COR-L47 (cell line): ENCODE results near the gene TFAP2A.
A peak's percentile ranks its signal among the peaks of the same experiment; 100 is the strongest.

Experiments
- DNase-seq: peaks from one replicate; lab custom pipeline; 2025; lab: John Stamatoyannopoulos, UW

Gene TFAP2A

DNA sequence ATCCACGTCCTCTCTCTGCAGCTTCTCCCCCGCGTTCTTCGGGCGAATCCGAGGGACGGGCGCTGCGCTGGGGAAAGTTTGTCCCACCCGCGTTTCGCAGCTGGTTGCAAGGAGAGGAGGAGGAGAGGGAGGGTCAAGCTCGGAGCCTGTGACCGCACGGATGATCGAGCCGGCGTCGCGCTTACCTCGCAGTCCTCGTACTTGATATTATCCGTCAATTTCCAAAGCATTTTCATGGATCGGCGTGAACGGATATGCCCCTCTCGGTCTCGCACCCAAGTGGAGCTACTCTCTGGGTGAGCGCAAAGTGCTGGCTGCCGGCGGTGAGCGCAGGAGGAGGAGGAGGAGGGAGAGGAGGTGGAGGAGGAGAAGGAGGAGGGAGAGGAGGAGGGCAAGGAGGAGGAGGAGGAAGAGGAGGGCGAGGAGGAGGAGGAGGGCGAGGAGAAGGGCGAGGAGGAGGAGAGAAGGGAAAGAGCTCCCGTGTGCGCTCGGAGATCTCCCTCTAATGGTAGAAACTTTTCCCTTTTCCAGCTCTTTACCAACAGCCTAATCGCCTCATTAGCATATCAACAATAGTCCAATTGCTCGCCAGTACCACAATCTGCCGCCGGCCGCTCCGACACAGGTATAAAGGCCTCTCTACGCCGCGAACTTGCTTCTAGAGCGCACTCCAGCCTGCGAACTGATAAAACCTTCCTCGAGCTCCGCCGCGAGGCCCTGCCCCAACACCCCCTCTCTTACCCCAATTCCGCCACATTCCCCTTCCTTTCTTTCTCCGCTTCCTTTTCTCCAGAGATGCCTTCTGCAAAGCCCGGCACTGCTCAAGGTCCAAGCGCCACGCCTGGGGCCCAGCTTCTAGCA lies at the start of gene TFAP2A:
Gene TFAP2A, minus strand, starts transcription at position 319 of the 861 bp plus-strand sequence. Its CDS starts 83 bp downstream, at position 236.
- peak; percentile 74 for DNase-seq

DNA sequence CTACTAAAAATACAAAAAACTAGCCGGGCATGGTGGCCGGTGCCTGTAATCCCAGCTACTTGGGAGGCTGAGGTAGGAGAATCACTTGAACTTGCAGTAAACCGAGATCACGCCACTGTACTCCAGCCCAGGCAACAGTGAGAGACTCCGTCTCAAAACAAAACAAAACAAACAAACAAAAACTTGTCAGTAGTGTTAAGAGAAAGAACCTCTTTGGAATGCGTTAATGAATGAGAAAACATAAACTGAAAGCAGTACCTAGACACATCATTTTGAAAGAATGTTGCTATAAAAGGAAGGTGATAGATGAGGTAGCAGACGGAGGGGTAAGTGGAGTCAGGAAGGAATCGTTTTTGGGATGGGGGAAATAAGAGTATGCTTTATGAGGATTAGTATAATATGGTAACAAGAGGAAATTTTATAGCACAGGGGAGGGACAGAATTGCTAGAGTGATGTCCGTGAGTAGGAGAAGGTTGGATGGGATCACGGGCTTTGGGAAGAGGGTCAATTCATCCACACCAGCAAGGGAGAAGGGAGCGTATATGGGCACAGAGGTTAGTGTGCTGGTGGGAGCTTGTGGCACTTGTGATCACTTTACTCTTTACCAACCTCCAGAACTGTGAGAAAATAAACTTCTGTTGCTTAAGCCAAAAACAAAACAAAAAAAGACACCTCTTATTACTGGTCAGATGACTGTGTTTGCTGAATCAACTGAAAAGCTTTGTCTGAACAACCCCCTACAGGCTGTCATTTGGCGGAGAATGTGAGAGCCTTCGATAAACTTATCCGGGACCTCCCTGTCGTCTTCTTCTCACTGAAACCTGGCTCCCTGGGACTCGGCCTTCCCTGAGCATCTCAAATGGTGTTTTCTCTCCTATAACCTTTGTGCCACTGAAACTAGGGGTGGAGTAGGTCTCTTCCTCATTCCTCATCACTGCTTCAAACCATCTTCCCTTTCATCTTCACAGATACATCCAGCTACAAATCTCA lies 48.9 kb upstream of the TFAP2A start:
- DNase-seq: no peak

DNA sequence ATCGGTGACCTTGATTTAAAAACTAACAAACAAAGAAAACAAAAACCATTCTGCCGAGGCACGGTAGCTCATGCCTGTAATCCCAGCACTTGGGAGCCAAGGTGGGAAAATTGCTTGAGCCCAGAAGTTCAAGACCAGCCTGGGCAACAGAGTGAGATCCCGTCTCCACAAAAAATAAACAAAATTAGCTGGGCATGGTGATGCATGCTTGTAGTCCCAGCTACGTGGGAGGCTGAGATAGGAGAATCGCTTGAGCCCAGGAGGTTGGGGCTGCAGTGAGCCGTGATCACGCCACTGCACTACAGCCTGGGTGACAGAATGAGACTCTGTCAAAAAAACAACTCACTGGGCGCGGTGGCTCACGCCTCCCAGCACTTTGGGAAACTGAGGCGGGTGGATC lies 48.2 kb upstream of the TFAP2A start:
- DNase-seq: no peak

DNA sequence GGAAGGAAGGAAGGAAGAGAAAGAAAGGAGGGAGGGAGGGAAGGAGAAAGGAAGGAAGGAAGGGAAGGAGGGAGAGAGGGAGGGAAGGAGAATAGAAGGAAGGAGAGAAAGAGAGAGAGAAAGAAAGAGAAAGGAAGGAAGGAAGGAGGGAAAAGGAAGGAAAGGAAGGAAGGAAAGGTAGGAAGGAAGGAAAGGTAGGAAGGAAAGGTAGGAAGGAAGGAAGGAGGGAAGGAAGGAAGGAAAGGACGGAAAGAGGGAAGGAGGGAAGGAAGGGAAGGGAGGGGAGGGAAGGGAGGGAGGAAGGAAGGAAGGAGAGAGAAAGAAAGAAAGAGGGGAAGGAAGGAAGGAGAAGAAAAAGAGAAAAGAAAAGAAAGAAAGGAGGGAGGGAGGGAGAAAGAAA lies 47.0 kb upstream of the TFAP2A start:
- DNase-seq: no peak

DNA sequence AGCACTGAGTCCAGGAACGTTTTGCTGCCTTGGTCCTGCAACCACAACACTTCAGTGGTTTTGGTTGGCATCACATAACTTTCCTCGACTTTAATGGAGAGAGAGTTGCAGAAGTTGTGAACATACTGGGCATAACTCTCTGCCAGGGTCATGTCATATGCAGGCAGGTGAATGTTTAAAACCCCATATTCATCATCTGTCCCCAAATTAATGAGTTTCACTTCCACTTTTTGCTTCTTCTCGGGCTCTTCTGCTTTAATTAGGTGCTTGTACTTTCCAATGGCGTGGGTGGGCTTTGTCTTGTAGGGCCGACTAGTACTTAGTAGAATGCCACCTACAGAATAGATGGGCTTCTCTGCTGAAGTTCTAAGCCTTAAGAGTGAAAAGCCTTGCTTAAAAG lies 45.2 kb upstream of the TFAP2A start:
- no peak for DNase-seq

DNA sequence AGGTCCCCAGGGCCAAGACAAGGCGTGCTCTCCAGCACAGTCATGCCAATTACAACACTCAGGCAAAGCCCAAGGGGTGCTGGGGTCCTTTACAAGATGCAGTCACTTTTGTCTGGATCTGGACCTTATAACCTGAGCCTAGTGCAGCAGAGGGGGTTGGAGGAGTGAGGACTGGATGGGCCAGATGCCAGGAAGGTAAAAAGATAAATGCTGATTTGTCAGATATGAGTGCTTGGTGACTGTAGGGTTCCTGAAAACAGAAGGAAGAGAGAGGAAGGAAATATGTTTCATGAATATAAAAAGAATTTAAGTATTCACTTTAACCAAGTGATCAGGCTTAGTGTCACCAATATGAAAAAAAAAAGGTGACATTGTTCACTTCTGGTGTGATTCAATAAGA lies 43.4 kb upstream of the TFAP2A start:
- DNase-seq: no peak

DNA sequence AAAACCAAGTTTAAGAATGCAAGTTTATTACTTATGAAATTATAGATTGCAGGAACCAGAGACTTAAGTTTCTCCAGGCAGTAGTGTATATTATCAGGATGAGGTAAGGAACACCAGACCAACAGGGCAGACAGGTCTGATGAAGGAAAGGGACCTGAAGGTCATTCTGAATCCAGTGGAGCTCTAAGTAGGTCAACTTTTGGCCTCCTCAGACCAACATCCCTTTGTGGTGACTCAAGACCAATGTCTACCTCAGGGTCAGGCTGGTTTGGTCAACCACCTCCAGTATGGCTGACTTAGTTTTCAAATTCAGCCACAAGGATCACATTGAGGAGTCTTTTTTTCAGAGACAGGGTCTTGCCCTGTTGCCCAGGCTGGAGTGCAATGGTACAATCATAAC lies 38.7 kb upstream of the TFAP2A start:
- DNase-seq: no peak

DNA sequence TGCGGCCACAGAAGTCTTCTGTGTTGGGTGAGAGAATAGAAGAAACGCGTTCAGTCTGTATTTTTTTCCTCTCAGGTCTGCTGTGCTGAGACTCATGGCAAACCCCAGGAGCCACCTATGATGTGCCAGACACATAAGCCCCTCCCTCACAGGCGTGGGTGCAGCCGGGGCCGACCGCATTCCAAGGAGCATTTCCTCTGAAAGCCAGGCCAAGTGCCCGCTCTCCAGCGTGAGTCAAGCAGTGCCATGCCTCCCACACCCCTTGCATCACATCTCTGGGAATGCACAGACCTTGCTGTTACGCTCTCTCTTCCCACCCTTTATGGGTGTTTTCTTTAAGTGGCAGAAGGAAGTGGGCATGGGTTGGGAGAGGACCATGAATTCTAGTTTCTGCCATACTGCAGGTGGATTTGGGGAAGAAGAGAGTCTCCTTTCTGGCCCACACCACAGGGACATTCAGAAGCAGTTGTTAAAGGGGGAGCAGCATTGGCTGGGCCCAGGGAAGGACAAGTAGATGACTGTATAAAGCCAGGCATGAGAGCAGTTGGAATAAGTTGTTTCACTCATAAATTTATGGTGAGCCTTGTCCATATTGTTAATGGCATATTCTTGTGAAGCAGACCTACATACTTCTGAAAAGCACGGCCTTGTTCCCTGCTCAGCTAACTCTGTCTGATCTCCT lies 37.1 kb upstream of the TFAP2A start:
- no peak for DNase-seq

DNA sequence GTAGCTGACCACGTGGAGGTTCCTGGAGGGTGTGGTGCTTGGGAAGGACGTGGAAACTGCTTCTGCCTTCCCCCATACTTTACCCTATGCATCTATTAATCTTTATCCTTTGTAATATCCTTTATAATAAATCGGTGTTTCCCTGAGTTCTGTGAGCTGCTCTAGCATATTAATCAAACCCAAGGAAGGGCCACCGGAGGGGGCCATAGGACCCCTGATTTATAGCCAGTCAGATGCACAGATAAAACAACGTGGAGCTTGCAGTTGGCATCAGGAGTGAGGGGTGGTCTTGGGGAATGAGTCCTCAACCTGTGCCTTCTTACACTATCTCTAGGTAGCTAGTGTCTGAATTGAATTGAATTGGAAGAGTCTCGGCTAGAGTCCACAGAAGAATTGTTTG lies 36.5 kb upstream of the TFAP2A start:
- no peak for DNase-seq

DNA sequence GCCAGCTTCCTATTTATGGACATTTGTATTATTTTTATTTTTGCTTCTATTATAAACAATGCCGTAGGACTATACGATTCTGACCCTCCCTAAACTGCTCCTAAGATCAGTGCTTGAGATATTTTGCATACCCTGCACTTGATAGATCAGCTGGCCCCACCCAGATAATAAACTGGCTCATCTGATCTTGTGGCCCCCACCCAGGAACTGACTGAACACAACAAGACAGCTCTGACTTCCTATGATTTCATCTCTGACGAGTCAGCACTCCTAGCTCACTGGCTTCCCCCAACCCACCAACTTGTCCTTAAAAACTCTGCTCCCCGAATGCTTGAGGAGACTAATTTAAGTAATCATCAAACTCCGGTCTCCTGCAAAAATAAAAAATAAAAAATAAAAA lies 34.9 kb upstream of the TFAP2A start:
- no peak for DNase-seq

DNA sequence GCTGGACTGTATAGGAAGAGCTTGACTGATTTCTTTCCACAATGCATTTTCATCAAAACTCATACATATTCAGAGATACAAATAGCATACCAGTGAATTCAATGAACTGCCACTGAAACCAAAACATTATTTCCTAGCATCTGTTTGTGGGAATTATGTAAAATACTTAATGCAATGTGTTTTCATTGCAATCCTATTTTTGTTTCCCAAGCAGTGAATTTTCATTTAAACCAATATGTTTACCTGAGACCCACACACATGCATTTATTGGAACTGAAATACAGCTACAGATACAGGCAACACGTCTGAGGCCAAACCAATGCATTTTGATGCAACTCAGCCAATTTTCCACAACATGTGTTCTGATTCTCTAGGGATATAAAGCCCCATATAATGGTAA lies 33.2 kb upstream of the TFAP2A start:
- DNase-seq: no peak

DNA sequence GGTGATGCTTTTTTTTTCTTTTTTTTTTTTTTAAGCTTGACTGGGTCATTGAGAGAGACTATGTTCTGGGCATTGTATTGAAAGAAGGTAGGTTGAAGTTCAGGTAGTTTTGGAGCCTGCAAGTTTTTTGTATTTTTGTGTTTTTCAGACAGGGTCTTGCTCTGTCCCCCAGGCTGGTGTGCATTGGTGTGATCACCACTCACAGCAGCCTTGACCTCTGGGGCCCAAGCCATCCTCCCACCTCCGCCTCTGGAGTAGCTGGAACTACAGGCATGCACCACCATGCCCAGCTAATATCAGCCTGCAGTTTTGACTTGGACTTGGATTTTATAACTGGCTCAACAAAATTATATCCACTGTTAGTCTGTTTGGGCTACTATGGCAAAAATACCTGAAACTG lies 31.7 kb upstream of the TFAP2A start:
- no peak for DNase-seq

DNA sequence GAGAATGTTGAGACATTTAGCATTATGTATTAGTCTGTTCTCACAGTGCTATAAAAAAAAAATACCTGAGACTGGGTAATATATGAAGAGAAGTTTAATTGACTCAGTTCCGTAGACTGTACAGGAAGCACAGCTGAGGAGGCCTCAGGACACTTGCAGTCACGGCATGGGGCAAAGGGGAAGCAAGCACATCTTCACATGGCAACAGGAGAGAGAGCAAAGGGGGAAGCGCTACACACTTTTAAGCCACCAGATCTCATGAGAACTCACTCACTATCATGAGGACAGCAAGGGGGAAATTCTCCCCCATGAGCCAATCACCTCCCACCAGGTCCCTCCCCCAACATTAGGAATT lies 26.8 kb upstream of the TFAP2A start:
- no peak for DNase-seq

DNA sequence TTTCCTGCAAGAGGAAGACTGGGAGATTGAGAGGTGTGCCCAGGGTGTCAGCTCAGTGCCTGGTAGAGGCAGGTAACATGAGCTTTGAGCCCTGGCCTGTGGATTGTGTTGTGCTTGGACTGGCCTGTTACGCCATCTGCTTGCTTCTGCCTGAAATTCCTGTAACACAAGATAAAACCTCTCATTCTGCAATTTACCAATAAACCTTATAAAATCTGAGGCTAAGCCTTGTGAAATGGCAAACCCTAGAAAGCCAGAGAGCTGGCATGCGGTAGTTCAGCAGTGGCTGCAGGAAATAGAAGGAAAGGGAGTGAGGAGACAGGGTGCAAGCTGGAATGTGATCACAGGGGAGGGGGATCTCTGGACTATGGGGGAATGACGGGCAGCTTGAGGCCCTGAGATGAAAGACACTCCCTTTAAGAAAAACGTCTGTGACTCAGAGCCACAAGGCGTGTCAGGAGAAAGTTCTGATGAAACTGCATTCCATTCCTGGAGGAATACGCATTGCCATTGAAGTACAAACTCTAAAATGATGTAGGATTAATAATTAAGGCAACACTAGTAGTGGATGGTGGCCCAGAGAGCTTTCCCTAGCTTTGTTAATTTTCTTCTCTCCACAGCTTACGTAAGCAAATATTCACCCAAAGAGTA lies 26.3 kb upstream of the TFAP2A start:
- no peak for DNase-seq

DNA sequence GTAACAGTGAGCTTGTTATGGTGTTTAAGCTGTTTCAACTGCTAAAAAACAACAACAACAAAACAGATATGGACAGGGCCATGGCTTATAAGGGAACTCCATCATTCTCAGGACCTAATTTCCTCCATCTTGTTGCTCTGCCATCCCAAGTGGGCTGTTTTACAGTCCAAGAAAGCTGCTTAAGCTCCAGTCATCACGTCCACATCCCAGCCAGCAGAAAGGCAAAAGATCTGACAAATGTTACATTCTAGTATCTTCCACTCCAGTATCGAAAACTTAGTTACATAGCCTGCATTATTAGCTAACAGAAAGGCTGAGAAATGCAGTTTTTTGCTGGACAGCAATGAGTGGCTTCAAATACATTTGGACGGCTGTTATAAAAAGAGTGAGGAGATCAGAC lies 23.0 kb upstream of the TFAP2A start:
- DNase-seq: no peak

DNA sequence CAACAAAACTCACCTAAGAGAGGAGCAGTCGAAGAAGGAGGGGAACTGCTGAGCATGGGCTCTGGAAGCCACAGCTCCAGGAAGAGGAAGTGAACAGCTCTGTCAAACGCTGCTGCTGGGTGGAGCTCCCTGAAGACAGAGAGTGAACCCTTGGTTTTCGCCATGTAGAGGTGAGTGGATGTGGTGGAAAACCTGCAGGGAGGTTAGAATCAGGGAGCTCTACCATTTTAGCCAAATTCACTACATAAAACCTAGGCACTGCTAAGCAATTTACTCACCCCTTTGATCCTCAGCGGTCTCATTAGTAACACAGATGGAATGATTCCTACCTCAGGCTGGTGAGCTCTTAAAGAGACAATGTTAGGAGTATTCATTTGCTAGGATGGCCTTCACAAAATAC lies 19.4 kb upstream of the TFAP2A start:
- no peak for DNase-seq

DNA sequence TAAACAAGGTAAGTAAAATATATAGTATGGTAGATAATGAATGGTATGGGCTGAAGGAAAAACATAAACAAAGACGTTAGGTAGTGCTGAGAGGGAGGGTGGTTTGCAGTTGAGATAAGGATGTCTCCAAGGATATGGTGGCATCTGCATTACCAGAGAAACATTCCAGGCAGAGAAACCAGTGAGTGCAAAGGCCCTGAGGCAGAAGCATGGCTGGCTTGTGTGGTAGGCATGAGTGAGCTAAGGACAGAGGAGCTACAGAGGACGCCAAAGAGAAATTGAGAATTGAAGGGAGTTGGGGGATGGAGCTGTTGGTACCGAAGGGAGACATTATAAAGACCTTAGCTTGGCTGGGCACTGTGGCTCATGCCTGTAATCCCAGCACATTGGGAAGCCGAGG lies 18.4 kb upstream of the TFAP2A start:
- DNase-seq: no peak

DNA sequence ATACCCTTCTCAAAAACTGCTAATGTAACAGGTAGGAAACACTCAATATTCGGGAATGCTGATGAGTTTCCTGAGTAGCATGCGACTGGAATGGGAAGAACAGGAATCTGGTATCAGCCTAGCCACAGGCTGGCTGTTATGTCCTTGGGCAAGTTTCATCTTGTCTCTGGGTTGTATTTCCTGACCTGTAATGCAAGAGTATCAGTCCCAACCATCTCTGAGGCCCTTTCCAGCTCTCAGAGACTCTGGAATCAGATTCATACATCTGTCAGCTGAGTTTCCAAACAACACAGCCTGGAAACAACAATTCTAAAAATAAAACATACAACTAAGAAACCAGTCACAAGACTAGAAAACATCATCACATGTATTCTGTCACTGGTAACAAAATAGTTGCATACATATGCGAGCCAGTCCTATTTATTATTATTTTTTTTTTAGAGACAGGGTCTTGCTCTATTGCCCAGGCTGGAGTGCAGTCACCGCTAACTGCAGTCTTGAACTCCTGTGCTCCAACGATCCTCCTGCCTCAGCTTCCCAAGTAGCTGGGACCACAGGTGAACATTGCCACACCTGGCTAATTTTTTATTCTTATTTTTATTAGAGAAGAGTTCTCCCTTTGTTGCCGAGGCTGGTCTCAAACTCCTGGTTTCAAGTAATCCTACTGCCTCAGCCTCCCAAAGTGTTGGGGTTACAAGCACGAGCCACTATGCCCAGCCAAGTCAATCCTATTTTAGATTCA lies 16.7 kb upstream of the TFAP2A start:
- DNase-seq: no peak

DNA sequence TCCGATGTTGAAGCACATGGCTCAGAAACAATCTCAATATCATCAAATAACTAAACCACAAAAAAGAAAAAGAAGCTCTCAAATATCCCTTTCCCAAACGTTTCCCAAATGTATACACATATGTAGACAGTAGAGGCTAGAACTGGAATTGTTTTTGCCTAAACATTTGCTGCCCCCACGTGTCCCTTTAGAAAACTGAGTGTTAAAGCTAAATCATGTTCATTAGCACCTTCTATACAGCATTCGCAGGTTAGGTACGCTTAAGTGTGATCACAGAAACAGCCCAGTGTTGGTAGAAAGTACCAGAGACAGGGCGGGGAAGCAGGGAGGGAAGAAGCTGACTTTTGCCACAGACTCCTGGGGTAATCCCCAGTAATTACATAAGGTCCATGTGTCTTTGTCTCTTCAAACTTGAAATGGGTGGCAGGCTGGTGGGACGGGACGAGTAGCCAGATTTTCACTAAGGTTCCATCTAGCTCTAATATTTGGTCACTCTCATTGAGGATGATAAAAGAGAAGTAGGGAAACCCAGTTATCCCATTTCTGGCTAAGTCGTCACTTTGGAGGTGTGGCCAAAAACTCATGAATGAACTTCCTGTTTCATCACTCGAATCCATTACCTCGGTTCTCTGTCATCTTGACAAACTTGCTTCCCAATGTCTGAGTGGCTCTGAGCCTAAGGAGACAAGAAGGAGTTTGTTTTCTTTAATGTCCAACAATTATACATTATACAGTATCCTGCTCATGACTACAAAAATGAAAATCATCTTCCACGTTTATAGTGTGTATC lies 15.0 kb upstream of the TFAP2A start:
- peak; percentile 69 for DNase-seq

DNA sequence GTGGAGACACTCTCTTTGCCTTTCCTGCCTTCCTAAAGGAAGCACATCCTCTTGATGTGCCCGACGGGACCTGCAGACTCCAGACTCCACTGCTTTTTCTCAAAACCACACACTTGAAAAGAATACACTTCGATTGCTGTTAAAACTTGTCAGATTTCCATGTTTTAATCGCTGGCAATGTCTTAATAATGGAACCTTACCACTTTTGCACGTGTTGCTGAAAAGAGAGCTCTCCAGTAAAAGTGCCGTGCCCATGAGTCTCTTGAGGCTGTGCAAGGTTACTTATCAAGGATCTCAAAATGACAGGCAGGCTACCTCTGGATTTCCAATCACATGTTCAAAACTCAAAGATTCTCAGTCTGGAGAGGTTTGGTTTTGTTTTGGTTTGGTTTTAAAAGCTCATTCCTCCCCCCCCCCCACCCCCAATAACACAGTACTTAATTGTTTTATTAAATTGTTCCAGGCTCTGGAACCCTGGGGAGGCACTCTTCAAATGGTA lies 12.0 kb upstream of the TFAP2A start:
- DNase-seq: no peak
